ENCODE measurements around the gene AIG1. TPM values are rescaled to one million over a fixed set of nuclear protein-coding genes. Genes with fewer than 3 reads are reported as not detected.

AIG1 gene
- total RNA-seq, 2 experiments from 2014 or later = 7.4 to 8.4 TPM

- Histone ChIP-seq H3K36me3 (ENCODE audit: insufficient read depth, low read length) (no peaks in the 10 kb centered on the region), H3K9me3 (ENCODE audit: control insufficient read depth in 1 of 2, insufficient read depth in 1 of 2, low read length in 2 of 2) (no peaks in the 10 kb centered on the region), H3K4me1 (ENCODE audit: insufficient read depth, low read length) (no peaks in the 10 kb centered on the region), H3K4me3 (ENCODE audit: low read length) (no peak overlapping the region), H3K27me3 (ENCODE audit: control insufficient read depth in 1 of 2, insufficient read depth in 2 of 2, low read length in 2 of 2) (no peaks in the 10 kb centered on the region), H3K27ac (ENCODE audit: low read depth in 1 of 2, low read length in 2 of 2) (no peak overlapping the region)
- ATAC-seq (ENCODE audit: poor library complexity) = no peak
- TF ChIP-seq CTCF (IDR thresholded peaks at IDR 0.05) = no peak
- H3K36me3 Mint-ChIP-seq (ENCODE audit: low read depth) = peaks cover 43% of the 10 kb centered on the region
- no peak overlapping the region for H3K27ac Mint-ChIP-seq
- no peak for DNase-seq
- CTCF ChIA-PET = no interaction called here
- intact Hi-C loops (cut with DNase I, micrococcal nuclease) = no loop called here
- no peaks in the 10 kb centered on the region for H3K27me3 Mint-ChIP-seq
- POLR2A ChIA-PET = no interaction called here
- no peaks in the 10 kb centered on the region for H3K4me1 Mint-ChIP-seq (ENCODE audit: low read depth)
- H3K4me3 Mint-ChIP-seq = no peak overlapping the region
- no peaks in the 10 kb centered on the region for H3K9me3 Mint-ChIP-seq
These were observed 127.6 kb downstream of the AIG1 start for GRCh38 chr6:143188292-143188691.

GRCh38 chr6:143191361-143191760, 130.7 kb downstream of the AIG1 start:
- H3K27me3 Mint-ChIP-seq = no peaks in the 10 kb centered on the region

GRCh38 chr6:143192766-143193165, 132.1 kb downstream of the AIG1 start:
- H3K9me3 ChIP-seq (ENCODE audit: control insufficient read depth in 1 of 2, insufficient read depth in 1 of 2, low read length in 2 of 2) = no peaks in the 10 kb centered on the region
- POLR2A ChIA-PET = interaction anchor here (0.8 kb wide), 1 partner anchor 234 kb away, joined by 3 read pairs; no protein-coding TSS in a partner anchor
- H3K9me3 Mint-ChIP-seq = no peaks in the 10 kb centered on the region
- intact Hi-C loops (cut with DNase I, micrococcal nuclease) = no loop called here
- no peak overlapping the region for H3K27ac ChIP-seq (ENCODE audit: low read depth in 1 of 2, low read length in 2 of 2)
- no peaks in the 10 kb centered on the region for H3K4me1 Mint-ChIP-seq (ENCODE audit: low read depth)
- H3K4me3 Mint-ChIP-seq = no peak overlapping the region
- H3K27ac Mint-ChIP-seq = no peak overlapping the region
- ATAC-seq (ENCODE audit: poor library complexity) = no peak
- no peak for TF ChIP-seq CTCF (IDR thresholded peaks at IDR 0.05)
- CTCF ChIA-PET = no interaction called here
- H3K27me3 ChIP-seq (ENCODE audit: control insufficient read depth in 1 of 2, insufficient read depth in 2 of 2, low read length in 2 of 2) = no peaks in the 10 kb centered on the region
- peaks cover 13% of the 10 kb centered on the region for H3K36me3 Mint-ChIP-seq (ENCODE audit: low read depth)
- no peaks in the 10 kb centered on the region for H3K4me1 ChIP-seq (ENCODE audit: insufficient read depth, low read length)
- no peak overlapping the region for H3K4me3 ChIP-seq (ENCODE audit: low read length)
- no peaks in the 10 kb centered on the region for H3K27me3 Mint-ChIP-seq
- no peak for DNase-seq
- no peaks in the 10 kb centered on the region for H3K36me3 ChIP-seq (ENCODE audit: insufficient read depth, low read length)

More at GRCh38 chr6:143191361-143191760, 130.7 kb downstream of the AIG1 start:
- Mint-ChIP-seq H3K36me3 (ENCODE audit: low read depth) (peaks cover 16% of the 10 kb centered on the region), H3K9me3 (no peaks in the 10 kb centered on the region), H3K4me1 (ENCODE audit: low read depth) (no peaks in the 10 kb centered on the region), H3K4me3 (no peak overlapping the region), H3K27ac (no peak overlapping the region)
- Histone ChIP-seq H3K27ac (ENCODE audit: low read depth in 1 of 2, low read length in 2 of 2) (no peak overlapping the region), H3K36me3 (ENCODE audit: insufficient read depth, low read length) (no peaks in the 10 kb centered on the region), H3K4me1 (ENCODE audit: insufficient read depth, low read length) (no peaks in the 10 kb centered on the region), H3K27me3 (ENCODE audit: control insufficient read depth in 1 of 2, insufficient read depth in 2 of 2, low read length in 2 of 2) (no peaks in the 10 kb centered on the region), H3K4me3 (ENCODE audit: low read length) (no peak overlapping the region), H3K9me3 (ENCODE audit: control insufficient read depth in 1 of 2, insufficient read depth in 1 of 2, low read length in 2 of 2) (no peaks in the 10 kb centered on the region)
- ChIA-PET CTCF (no interaction called here), POLR2A (no interaction called here)
- no peak for ATAC-seq (ENCODE audit: poor library complexity)
- no peak for TF ChIP-seq CTCF (IDR thresholded peaks at IDR 0.05)
- intact Hi-C loops (cut with DNase I, micrococcal nuclease) = no loop called here
- no peak for DNase-seq
